NB4 (cell line): ENCODE measurements around the gene REPIN1.
A peak's percentile ranks its signal among the peaks of the same experiment; 100 is the strongest.

Experiments used
- DNase-seq: peaks from one replicate; pipeline ENCODE4 v3.0.0; 2010; ENCODE audit warnings: low read depth
- H3K4me3 ChIP-seq: one replicate; pipeline ENCODE4 v1.5.1; 2011; ENCODE audit warnings: mild to moderate bottlenecking, low read depth, low read length, moderate library complexity
- CTCF ChIP-seq: IDR thresholded peaks from one replicate; pipeline ENCODE4 v1.5.1; 2012; ENCODE audit warnings: low read depth, low read length
- MAX ChIP-seq: IDR thresholded peaks from 2 replicates; pipeline ENCODE4 v1.6.1; 2011; ENCODE audit warnings: low read depth, low read length
- MYC ChIP-seq: IDR thresholded peaks from 2 replicates; pipeline ENCODE4 v1.6.1; 2011; ENCODE audit warnings: low read depth, low read length
- POLR2A ChIP-seq: IDR thresholded peaks from 2 replicates; pipeline ENCODE4 v1.6.1; 2011; ENCODE audit warnings: mild to moderate bottlenecking; ENCODE audit not compliant: insufficient read length; ENCODE audit errors: extremely low read depth

REPIN1 gene

GRCh38 chr7:150368096-150368883 lies at the start of gene REPIN1:
Gene REPIN1, plus strand, starts transcription at chr7:150368822. Its CDS starts 890 bp downstream, at chr7:150369712.
- TF ChIP-seq CTCF (no peak), MAX (peak; percentile 99), MYC (peak; percentile 99), POLR2A (peak; percentile 52)
- DNase-seq: peak; percentile 95

GRCh38 chr7:150321788-150322113 lies 46.9 kb upstream of the REPIN1 start:
- no peak for DNase-seq
- no peak for TF ChIP-seq MAX
- TF ChIP-seq MYC: no peak
- no peak for TF ChIP-seq POLR2A
- TF ChIP-seq CTCF: no peak
- H3K4me3 ChIP-seq: no peak overlapping the region

More at GRCh38 chr7:150368096-150368883, at the start of gene REPIN1:
- peak within 1 kb of the TSS; percentile 86 for H3K4me3 ChIP-seq

GRCh38 chr7:150322114-150322832 lies 46.3 kb upstream of the REPIN1 start:
- H3K4me3 ChIP-seq: peak overlapping the region; percentile 57
- DNase-seq: no peak
- TF ChIP-seq MYC (no peak), POLR2A (no peak), CTCF (no peak), MAX (no peak)

- peak; percentile 57 for DNase-seq
- no peak for TF ChIP-seq POLR2A
- TF ChIP-seq CTCF: no peak
- no peak for TF ChIP-seq MAX
- TF ChIP-seq MYC: no peak
- H3K4me3 ChIP-seq: peak within 1 kb of the TSS; percentile 57
Measured at GRCh38 chr7:150322833-150323681, 45.6 kb upstream of the REPIN1 start, which contains the start of the genes ACTR3C and LRRC61. Gene ACTR3C, minus strand, starts transcription at chr7:150323545. Its CDS starts 28,249 bp downstream, at chr7:150295296. Gene LRRC61, plus strand, starts transcription at chr7:150323355. Its CDS starts 13,507 bp downstream, at chr7:150336862.

- H3K4me3 ChIP-seq: peak overlapping the region; percentile 57
- TF ChIP-seq MAX (no peak), POLR2A (no peak), CTCF (no peak), MYC (no peak)
- no peak for DNase-seq
Measured at GRCh38 chr7:150323682-150324372, 44.8 kb upstream of the REPIN1 start.
